Gastroesophageal sphincter (tissue), 3 donors: Measurements from ENCODE around the gene PSMG3.

Source experiments
- EP300 ChIP-seq: sonication (generic); formaldehyde crosslinking; IDR thresholded peaks from one replicate; pipeline ENCODE4 v1.6.1; 2017; ENCODE audit warnings: antibody characterized with exemption, mild to moderate bottlenecking
- TF ChIP-seq, protein P1 (sequence below), 4 experiments: fragments of 200-600 bp in 2 of 4; fragments of 450-650 bp in 2 of 4; sonication (generic) in 1 of 4; IDR thresholded peaks; one replicate each; pipeline ENCODE4 v1.5.1; 2017 to 2019; ENCODE audit warnings: antibody characterized with exemption in 4 of 4, mild to moderate bottlenecking in 2 of 4, moderate library complexity in 2 of 4

DNA sequence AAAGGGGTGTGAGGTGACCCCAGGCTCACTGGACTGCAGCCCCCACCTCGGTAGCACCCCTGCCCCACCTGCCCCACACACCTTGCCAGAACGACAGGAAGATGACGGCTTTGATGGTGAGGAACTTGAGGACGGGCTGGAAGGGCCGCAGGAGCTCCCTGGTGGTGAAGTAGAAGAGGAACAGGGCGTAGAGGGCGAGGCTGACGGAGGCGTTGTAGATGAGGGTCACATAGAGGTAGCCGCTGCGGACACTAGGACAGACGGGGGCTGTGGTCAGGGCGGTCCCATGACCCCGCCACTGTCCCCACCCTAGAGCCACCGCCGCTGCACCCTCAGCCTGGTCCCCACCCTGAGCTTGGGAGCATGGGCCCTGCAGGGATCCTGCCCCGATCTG lies 21.4 kb downstream of the PSMG3 start:
- no peak for TF ChIP-seq EP300
- TF ChIP-seq, protein P1, sequence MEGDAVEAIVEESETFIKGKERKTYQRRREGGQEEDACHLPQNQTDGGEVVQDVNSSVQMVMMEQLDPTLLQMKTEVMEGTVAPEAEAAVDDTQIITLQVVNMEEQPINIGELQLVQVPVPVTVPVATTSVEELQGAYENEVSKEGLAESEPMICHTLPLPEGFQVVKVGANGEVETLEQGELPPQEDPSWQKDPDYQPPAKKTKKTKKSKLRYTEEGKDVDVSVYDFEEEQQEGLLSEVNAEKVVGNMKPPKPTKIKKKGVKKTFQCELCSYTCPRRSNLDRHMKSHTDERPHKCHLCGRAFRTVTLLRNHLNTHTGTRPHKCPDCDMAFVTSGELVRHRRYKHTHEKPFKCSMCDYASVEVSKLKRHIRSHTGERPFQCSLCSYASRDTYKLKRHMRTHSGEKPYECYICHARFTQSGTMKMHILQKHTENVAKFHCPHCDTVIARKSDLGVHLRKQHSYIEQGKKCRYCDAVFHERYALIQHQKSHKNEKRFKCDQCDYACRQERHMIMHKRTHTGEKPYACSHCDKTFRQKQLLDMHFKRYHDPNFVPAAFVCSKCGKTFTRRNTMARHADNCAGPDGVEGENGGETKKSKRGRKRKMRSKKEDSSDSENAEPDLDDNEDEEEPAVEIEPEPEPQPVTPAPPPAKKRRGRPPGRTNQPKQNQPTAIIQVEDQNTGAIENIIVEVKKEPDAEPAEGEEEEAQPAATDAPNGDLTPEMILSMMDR (IDR thresholded peaks at IDR 0.05), result no peak
